ENCODE measurements around the gene LRMDA.

Gene LRMDA

GRCh38 chr10:76297780-76298281, 866.4 kb downstream of the LRMDA start:
- in situ Hi-C loops (cut with HindIII; ENCODE audit: low sequenced_read_pairs), result no loop called here
- DNase-seq (ENCODE audit: low read depth, low spot score), result no peak
- TF ChIP-seq CTCF (IDR thresholded peaks at IDR 0.05; ENCODE audit: low read depth, low read length), result no peak
- no peak overlapping the region for H3K4me3 ChIP-seq (ENCODE audit: low read depth, low read length)

GRCh38 chr10:76298329-76298728, 866.9 kb downstream of the LRMDA start:
- H3K4me3 ChIP-seq (ENCODE audit: low read depth, low read length), result no peak overlapping the region
- in situ Hi-C loops (cut with HindIII; ENCODE audit: low sequenced_read_pairs), result no loop called here
- TF ChIP-seq CTCF (IDR thresholded peaks at IDR 0.05; ENCODE audit: low read depth, low read length), result no peak
- no peak for DNase-seq (ENCODE audit: low read depth, low spot score)

- no peak for TF ChIP-seq CTCF (IDR thresholded peaks at IDR 0.05; ENCODE audit: low read depth, low read length)
- H3K4me3 ChIP-seq (ENCODE audit: low read depth, low read length), result no peak overlapping the region
- in situ Hi-C loops (cut with HindIII; ENCODE audit: low sequenced_read_pairs), result no loop called here
- DNase-seq (ENCODE audit: low read depth, low spot score), result no peak
These were observed 868.1 kb downstream of the LRMDA start for GRCh38 chr10:76299501-76299900.

GRCh38 chr10:76301211-76301610, 869.8 kb downstream of the LRMDA start:
- in situ Hi-C loops (cut with HindIII; ENCODE audit: low sequenced_read_pairs), result no loop called here
- TF ChIP-seq CTCF (IDR thresholded peaks at IDR 0.05; ENCODE audit: low read depth, low read length), result no peak
- no peak for DNase-seq (ENCODE audit: low read depth, low spot score)
- no peak overlapping the region for H3K4me3 ChIP-seq (ENCODE audit: low read depth, low read length)

GRCh38 chr10:76301950-76302349, 870.5 kb downstream of the LRMDA start:
- peak; percentile 33 for DNase-seq (ENCODE audit: low read depth, low spot score)
- H3K4me3 ChIP-seq (ENCODE audit: low read depth, low read length), result no peak overlapping the region
- TF ChIP-seq CTCF (IDR thresholded peaks at IDR 0.05; ENCODE audit: low read depth, low read length), result peak; percentile 27
- in situ Hi-C loops (cut with HindIII; ENCODE audit: low sequenced_read_pairs), result no loop called here

GRCh38 chr10:76302481-76302880, 871.1 kb downstream of the LRMDA start:
- no peak for TF ChIP-seq CTCF (IDR thresholded peaks at IDR 0.05; ENCODE audit: low read depth, low read length)
- DNase-seq (ENCODE audit: low read depth, low spot score), result peak; percentile 29

More at GRCh38 chr10:76302481-76302880, 871.1 kb downstream of the LRMDA start:
- H3K4me3 ChIP-seq (ENCODE audit: low read depth, low read length), result no peak overlapping the region
- in situ Hi-C loops (cut with HindIII; ENCODE audit: low sequenced_read_pairs), result no loop called here

Data from astrocyte of the spinal cord (primary cell).